Uterus (tissue), 2 donors: ENCODE data around the gene ALB.

Source experiments
- POLR2A ChIP-seq, 2 donors: fragments of 450-650 bp; IDR thresholded peaks; one replicate each; pipeline ENCODE4 v1.6.1; 2016; ENCODE audit warnings: antibody characterized with exemption in 2 of 2, mild to moderate bottlenecking in 1 of 2, moderate library complexity in 1 of 2
- TF ChIP-seq, protein P1 (sequence below), 4 experiments: fragments of 200-600 bp in 2 of 4; fragments of 450-650 bp in 2 of 4; sonication (generic) in 2 of 4; IDR thresholded peaks; one replicate each; pipeline ENCODE4 v1.5.1; 2016 to 2019; ENCODE audit warnings: antibody characterized with exemption in 4 of 4, mild to moderate bottlenecking in 2 of 4, moderate library complexity in 1 of 4

DNA sequence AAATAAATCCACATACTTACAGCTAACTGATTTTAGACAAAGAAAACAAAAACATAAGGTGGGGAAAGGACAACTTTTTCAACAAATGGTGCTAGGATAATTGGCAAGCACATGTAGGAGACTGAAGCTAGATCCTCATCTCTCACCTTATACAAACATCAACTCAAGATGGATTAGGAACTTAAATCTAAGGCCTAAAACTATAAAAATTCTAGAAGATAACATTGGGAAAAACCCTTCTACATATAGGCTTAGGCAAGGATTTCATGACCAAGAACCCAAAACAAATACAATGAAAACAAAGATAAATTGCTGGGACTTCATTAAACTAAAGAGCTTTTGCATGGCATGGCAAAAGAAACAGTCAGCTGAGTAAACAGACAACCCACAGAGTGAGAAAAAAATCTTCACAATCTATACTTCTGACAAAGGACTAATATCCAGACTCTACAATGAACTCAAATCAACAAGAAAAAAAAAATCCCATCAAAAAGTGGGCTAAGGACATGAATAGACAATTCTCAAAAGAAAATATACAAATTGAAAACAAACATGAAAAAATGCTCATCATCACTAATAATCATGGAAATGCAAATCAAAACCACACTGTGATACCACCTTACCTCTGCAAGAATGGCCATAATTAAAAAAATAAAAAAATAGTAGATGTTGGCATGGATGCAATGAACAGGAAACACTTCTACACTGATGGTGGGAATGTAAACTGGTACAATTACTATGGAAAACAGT lies 17.8 kb downstream of the ALB start:
- TF ChIP-seq POLR2A (IDR thresholded peaks at IDR 0.05) = no peak
- TF ChIP-seq, protein P1, sequence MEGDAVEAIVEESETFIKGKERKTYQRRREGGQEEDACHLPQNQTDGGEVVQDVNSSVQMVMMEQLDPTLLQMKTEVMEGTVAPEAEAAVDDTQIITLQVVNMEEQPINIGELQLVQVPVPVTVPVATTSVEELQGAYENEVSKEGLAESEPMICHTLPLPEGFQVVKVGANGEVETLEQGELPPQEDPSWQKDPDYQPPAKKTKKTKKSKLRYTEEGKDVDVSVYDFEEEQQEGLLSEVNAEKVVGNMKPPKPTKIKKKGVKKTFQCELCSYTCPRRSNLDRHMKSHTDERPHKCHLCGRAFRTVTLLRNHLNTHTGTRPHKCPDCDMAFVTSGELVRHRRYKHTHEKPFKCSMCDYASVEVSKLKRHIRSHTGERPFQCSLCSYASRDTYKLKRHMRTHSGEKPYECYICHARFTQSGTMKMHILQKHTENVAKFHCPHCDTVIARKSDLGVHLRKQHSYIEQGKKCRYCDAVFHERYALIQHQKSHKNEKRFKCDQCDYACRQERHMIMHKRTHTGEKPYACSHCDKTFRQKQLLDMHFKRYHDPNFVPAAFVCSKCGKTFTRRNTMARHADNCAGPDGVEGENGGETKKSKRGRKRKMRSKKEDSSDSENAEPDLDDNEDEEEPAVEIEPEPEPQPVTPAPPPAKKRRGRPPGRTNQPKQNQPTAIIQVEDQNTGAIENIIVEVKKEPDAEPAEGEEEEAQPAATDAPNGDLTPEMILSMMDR (IDR thresholded peaks at IDR 0.05) = no peak
